NT2/D1 (cell line): ENCODE measurements around the gene EPM2A.
"Not testable (repeated sequence)": the region's sequence is repeated elsewhere in the genome, so short reads cannot be mapped to it uniquely, and the experiment has no call there.

ENCODE experiments used
- YY1 ChIP-seq: IDR thresholded peaks from 2 replicates; pipeline ENCODE4 v1.6.1; 2011; ENCODE audit not compliant: insufficient read length, insufficient read depth
- ZNF274 ChIP-seq: IDR thresholded peaks from 2 replicates; pipeline ENCODE4 v1.6.1; 2011; ENCODE audit warnings: mild to moderate bottlenecking, low read depth, low read length

DNA sequence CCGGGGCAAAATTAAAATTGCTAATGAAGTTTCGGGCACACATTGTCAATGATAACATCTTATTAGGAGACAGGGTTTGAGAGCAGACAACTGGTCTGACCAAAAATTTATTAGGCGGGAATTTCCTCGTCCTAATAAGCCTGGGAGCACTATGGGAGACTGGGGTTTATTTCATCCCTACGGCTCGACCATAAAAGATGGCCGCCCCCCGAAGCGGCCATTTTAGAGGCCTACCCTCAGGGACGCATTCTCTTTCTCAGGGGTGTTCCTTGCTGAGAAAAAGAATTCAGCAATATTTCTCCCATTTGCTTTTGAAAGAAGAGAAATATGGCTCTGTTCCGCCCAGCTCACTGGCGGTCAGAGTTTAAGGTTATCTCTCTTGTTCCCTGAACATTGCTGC, 37.9 kb downstream of the EPM2A start:
- TF ChIP-seq ZNF274, YY1: not testable (repeated sequence)
